GM18907 (cell line): Measurements from ENCODE around the gene LGALS7.

Experiments
- ATAC-seq: cut with Tn5 transposase; IDR thresholded peaks from one replicate; pipeline ENCODE4 v1.9.1; 2021; ENCODE audit warnings: mild to moderate bottlenecking, moderate library complexity; ENCODE audit not compliant: unreplicated experiment

The LGALS7 gene

GRCh38 chr19:38741670-38742069 is 31.6 kb downstream of the LGALS7 start:
- no peak for ATAC-seq

DNA sequence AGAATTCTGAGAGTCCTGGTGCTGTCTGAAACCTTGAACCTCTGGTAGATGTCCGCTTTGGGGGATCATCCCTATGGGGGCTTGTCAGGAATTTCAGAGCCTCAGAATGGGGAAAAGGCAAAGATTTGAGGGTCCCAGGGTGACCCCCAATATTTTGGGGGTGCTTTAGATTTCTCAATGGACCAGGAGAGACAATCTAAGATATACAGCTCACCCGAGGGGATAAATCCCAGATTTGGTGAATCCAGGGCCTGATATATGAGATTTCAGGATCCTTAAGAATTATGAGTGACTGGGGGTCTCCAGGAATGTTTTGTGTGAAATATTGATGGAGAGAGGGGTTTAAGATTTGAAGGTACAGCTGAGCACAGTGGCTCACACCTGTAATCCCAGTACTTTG is 32.4 kb downstream of the LGALS7 start:
- no peak for ATAC-seq

- ATAC-seq: no peak
Observed at GRCh38 chr19:38740257-38740592, 33.1 kb downstream of the LGALS7 start.

- no peak for ATAC-seq
Observed at GRCh38 chr19:38739440-38740256, 33.7 kb downstream of the LGALS7 start.

GRCh38 chr19:38737921-38738737 is 35.2 kb downstream of the LGALS7 start:
- no peak for ATAC-seq

GRCh38 chr19:38737281-38737865 is 35.9 kb downstream of the LGALS7 start:
- no peak for ATAC-seq

- ATAC-seq: no peak
Observed at GRCh38 chr19:38736413-38737280, 36.7 kb downstream of the LGALS7 start.

- ATAC-seq: no peak
Observed at GRCh38 chr19:38736036-38736412, 37.3 kb downstream of the LGALS7 start.

DNA sequence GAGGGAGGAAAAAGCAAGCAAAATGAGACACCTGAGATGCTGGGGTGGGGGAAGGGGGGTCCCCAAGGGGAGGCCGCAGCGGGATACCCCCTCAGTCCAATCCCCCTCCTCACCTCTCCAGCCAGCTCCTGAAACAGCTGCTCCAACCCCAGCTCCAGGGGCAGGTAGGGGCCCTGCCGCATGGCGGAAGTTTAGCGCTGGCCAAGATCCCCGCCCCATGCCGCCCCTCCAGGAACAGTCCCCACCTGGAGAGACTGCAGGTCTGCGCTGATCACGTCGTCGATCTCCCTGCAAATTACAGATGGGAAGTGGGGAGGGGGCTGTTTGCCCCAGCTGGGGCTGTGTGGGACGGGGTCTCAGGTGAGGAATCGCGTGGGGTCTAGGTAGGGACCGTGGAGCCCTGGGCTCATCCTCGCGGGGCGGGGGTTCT is 38.0 kb downstream of the LGALS7 start:
- ATAC-seq: no peak

- ATAC-seq: peak; percentile 25
Observed at GRCh38 chr19:38734426-38735256, 38.7 kb downstream of the LGALS7 start.

DNA sequence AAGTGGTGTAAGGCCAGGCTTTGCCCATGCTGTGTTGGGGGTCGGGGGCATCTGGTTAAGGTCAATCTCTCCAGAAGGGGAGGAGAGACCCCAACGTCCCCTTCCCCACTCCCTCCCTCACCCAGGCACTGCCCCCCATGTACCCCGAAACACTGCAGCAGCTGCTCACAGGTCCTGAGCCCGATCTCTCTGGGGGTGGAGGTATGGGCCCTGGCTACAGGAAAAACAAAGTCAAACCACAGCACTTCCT is 39.2 kb downstream of the LGALS7 start:
- ATAC-seq: peak; percentile 35

- ATAC-seq: no peak
Observed at GRCh38 chr19:38733493-38734175, 39.7 kb downstream of the LGALS7 start.

DNA sequence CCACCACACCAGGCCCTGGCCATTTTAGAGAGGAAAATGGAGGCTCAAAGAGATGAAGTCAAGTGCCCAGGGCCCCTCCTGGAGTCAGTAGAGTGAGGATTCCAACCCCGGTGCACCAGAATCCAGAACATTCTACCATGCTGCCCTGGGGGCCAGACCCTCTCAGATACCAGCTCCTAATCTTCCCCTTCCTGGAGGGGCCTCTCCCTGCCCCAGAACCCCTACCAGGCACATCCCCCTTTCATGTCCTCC is 40.1 kb downstream of the LGALS7 start:
- no peak for ATAC-seq

DNA sequence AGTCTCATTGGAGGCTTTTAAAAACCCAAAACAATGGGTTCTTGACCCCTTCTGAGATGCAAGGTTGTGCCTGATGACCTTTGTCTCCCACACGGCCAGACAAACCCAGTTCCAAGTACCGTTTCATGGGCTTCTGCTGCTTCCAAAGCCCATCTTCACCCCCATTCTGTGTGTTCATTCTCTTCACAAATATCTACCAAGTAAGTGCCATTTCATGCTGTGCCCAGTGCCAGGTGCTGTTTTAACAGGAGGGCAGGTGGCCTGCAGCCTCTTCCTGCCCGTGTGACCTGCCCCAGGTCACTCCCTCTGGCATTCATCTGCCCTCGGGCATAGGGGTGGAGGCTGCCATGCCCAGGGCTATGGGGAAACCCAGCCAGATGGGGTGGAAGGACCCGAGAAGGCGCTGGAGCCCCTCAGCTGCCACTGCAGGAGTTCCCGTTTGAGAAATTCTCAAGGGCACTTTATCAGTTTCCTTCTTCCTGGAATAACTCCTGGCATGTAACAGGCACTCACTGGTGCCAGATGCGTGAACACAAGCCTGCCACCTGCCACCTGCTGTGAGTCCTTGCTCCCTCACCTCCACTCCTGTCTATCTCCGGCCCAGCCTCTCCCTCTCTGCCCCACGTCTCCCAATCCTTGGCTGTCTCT is 41.5 kb downstream of the LGALS7 start:
- no peak for ATAC-seq

DNA sequence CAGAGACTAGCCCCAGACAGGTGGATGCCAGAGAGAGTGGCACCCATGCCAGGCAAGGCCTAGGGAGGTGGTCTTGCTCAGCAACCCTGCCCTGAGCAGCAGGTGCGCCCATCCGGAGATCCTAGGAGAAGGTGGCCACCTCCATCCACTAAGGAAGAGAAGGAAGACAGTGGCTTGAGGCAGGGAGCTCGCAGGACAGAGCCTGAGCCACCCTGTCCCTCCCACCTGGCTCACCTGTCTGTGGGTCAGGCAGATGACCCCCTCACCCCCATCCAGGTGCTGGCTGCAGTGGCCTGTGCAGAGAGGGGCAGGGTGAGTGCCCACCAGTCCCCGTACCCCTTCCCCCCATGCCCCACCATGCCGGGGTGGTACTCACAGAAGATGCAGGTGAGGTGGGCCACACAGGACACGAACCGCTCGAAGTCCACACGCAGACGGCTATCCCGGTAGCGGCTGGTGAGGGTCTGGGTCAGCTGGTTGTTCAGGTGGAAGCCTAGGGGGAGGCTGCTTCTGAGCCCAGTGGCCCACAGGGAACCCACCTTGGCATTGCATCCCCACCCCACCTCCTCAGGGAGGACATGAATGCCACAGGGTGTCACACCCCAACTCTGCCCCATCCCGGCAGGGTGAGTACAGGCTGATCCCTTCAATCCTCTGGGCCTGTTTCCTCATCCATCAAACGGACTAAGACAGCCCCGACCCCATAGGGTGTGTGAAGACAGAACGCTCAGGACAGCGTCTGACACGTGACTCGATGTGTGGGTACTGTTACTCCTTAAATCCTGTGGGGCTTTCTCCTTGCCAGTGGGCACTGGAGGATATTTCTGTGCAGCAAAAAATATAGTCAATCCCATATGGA is 42.4 kb downstream of the LGALS7 start:
- ATAC-seq: no peak

DNA sequence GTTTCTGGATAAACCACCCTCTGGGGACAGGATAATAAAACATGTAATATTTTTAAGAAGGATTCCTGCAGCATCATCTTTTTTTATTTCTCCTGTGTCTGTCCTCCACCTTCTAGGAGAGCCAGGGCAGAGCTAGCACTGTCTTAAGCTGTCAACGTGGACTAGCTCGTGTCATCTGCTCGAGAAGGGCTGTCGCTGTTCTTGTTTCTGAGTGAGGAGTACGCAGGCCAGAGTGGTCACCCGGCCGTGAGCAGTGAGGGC is 42.9 kb downstream of the LGALS7 start:
- no peak for ATAC-seq

- ATAC-seq: no peak
Observed at GRCh38 chr19:38729653-38730469, 43.5 kb downstream of the LGALS7 start.
